ENCODE measurements around the gene SIRT5.

The SIRT5 gene

DNA sequence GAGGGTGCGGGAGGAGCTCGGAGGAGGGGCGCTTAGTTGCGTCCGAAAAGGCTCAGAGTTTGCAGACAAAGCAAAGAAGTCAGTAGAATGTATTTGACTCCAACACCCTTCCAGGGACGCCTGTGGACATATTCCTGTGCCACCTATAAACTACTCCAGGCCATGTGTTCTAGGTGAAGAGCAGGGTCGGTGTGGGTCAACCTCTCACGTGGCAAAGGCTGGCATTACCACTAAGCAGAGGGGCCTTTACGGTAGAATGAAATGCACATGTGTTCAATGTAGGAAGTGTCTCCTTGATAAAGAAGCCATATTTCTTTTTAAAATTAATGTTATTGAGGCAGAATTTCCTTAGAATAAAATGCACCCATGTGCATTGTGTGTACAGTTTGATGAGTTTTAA is 15.4 kb downstream of the SIRT5 start:
- DNase-seq (ENCODE audit: low read depth in 3 of 3): no peak

DNA sequence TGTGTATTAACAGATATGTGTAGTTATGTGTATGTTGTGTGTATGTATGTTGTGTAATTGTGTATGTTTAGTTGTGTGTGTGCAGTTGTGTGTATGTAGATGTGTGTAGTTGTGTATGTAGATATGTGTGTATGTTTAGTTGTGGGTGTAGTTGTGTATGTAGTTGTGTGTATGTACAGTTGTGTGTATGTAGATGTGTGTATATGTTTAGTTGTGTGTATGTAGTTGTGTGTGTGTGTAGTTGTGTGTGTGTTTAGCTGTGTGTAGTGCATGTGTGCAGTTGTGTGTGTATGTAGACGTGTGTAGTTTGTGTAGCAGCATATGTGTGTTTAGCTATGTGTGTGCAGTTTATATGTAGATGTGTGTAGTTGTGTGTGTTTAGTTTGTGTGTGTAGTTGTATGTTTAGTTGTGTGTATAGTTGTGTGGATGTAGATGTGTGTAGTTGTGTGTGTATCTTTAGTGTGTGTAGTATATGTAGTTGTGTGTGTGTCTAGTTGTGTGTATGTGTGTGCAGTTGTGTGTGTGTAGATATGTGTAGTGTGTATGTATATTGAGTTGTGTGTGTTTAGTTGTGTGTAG is 16.3 kb downstream of the SIRT5 start:
- no peak for DNase-seq (ENCODE audit: low read depth in 3 of 3)

GRCh38 chr6:13591205-13591921 is 17.0 kb downstream of the SIRT5 start:
- DNase-seq (ENCODE audit: low read depth in 3 of 3): no peak

DNA sequence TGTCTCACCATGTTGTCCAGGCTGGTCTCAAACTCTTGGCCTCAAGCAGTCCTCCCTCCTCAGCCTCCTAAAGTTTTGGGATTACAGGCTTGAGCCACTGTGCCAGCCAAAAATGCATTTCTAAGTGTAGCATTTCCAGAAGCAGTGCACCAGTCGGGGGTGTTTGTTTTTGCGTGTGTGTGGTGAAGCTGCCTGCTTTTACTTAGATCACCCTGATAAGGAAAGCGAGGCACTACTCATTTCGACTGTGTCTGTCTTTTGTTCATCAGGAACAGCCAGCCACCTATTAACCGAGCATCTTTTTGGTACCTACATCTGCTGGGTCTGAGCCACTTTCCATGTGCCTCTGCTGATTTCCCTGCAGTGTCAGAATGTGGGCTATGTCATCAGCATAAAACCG is 18.7 kb downstream of the SIRT5 start:
- no peak for DNase-seq (ENCODE audit: low read depth in 3 of 3)

GRCh38 chr6:13593720-13594119 is 19.3 kb downstream of the SIRT5 start:
- DNase-seq (ENCODE audit: low read depth in 3 of 3): no peak

- no peak for DNase-seq (ENCODE audit: low read depth in 3 of 3)
These were observed 22.7 kb downstream of the SIRT5 start for GRCh38 chr6:13597073-13597472.

GRCh38 chr6:13600036-13600435 is 25.6 kb downstream of the SIRT5 start:
- DNase-seq (ENCODE audit: low read depth in 3 of 3): no peak

GRCh38 chr6:13604135-13604534 is 29.7 kb downstream of the SIRT5 start:
- no peak for DNase-seq (ENCODE audit: low read depth in 3 of 3)

DNA sequence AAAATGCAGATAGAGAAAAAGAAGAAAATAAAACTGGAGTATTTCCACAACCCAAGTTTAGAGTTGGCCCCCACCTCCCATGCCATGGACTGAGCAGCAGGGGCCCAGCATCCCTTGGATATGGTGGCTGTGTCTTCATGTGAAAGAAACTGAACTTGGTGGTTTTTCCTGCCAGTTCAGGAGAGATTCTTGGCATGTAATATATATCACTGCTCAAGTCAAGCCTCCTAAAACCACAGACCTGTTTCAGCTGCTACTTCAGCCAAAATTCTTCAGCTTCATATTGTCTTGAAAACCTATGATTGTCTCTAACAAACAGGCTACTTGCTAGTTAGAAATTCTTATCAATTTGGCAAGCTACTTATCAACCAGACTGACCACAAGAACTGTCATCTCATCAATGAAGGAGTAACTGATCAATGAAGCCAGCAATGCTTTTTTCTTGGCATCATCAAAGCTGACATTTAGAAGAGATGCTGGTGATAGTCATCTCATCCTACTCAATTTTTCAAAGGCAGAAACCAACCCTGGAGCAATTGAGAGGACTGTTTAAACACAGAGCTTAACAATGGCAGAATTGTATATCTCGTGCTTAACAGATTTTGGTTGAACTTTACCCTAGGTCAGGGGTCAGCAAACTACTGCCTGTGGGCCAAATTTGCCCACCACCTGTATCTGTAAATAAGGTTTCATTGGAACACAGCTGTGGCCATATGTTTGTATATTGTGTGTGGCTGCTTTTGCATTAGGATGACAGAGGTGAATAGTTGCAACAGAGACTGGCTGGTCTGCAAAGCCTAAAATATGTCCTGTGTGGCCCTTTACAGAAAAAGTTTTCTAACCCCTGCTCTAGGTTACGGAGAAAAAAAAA is 30.4 kb downstream of the SIRT5 start:
- no peak for DNase-seq (ENCODE audit: low read depth in 3 of 3)

GRCh38 chr6:13605634-13606033 is 31.2 kb downstream of the SIRT5 start:
- DNase-seq (ENCODE audit: low read depth in 3 of 3): no peak

DNA sequence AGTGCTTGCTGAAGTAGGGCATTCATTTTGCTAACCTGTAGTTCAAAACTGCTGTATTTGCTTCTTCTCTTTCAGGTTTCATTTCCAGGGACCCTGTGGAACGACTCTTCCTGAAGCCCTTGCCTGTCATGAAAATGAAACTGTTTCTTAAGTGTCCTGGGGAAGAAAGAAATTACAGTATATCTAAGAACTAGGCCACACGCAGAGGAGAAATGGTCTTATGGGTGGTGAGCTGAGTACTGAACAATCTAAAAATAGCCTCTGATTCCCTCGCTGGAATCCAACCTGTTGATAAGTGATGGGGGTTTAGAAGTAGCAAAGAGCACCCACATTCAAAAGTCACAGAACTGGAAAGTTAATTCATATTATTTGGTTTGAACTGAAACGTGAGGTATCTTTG is 37.3 kb downstream of the SIRT5 start:
- DNase-seq (ENCODE audit: low read depth in 3 of 3): no peak

GRCh38 chr6:13613029-13613594 is 38.7 kb downstream of the SIRT5 start:
- no peak for DNase-seq (ENCODE audit: low read depth in 3 of 3)

DNA sequence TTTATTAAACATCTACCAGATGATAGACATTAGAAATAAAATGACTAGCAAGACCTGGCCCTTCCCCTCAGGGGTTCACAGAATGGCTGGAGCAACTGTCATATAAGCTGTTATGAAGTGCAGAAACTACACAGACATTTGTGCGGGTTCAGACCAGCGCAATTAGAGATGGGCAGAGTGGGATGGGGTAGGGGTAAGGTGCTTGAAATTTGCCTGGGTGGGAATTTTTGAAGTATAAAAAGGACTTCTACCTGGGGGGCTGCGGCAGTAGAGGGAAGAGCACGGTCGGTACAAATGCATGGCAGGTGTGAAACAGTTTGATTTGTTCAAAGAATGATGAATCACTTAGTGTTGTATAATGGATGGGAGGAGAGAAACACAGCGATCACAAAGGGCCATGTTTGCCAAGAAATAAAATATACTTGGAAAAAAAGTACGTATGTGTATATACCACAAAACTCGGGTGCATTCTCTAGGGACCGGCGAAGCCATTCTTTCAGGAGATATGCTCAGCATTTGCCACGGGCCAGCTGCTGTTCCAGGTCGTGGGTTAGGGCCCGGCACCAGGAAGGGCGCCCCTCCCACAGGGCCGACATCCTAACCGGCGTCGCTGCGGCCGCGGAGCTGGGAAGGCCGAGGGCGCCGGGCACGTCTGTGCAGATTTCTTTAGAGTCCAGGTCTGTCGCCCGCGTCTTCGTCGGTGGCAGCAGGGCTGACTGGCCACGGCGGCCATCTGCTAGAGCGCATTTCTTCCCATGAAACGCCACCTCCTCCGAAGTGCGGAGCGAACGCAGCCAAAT is 39.9 kb downstream of the SIRT5 start:
- peak in 2 of 3 donors; percentile 17 to 21 for DNase-seq (ENCODE audit: low read depth in 3 of 3)

DNA sequence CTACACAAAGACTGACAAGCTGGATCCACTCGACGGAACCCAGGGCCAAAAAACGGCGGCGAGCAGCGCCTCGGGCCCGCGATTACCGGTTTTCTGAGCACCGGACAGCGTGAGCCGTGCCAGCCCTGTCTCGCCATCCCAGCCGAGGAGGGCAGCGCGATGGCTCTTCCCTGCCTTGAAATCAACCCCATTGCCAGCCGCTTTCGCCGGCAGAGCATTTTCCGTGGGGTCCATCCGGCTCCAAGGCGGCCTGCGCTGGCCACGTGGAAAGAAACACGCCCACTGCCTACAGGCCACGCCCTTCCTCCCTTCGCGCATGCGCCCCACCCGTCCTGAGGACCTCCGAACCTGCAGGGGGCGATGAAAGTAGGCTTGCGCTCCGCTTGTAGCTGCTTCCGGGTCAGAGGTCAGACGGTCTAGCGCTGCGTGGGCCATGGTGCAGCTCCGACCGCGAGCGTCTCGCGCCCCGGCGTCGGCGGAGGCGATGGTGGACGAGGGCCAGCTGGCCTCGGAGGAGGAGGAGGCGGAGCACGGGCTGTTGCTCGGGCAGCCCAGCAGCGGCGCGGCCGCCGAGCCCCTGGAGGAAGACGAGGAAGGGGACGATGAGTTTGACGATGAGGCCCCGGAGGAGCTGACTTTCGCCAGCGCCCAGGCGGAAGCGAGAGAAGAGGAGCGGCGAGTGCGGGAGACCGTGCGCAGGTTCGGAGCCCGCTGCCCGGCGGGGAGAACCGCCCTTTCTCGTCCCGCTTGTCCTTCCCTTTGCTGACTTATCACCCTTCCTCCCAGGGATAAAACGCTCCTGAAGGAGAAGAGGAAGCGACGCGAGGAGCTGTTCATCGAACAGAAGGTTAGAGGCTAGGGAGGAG is 40.8 kb downstream of the SIRT5 start, which contains the start of gene NOL7:
NOL7 (plus strand) TSS at position 410 of the 866 bp plus-strand sequence; CDS start at position 434, 24 bp downstream.
- DNase-seq (ENCODE audit: low read depth in 3 of 3): peak; percentile 97 to 99 (median 99)

DNA sequence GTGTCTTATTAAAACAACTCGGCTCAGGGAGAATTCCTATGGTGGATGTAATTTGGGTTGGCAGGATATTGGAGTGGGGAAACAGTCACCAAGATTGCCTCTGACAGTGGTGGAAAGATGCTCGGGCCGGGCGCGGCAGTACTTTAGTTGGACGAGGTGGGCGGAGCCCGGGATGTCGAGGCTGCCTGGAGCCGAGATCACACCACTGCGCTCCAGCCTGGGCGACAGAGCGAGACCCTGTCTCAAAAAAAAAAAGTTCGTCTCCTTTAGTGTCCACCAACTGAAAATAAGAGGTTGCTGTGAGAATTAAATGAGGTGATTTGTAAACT is 41.4 kb downstream of the SIRT5 start:
- peak in 1 of 3 donors; percentile 38 for DNase-seq (ENCODE audit: low read depth in 3 of 3)

DNA sequence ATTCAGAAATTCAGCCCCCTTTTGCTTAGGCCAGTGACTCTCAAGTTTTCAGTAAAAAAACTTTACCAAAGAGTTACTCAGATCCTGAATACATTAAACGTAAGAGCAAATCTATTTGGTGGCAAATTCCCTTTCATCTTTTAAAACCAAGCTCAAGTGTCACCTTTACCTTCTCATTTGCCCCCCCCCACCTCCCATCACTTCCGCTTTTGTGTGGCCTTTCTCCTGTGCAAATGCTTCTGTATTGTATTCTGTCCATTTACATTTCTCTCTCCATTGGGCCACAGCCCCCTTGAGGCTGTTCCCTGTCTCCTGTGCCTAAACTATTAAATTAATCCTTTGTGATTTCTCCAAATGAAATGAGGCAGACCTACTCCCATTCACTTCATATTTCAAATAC is 42.7 kb downstream of the SIRT5 start:
- no peak for DNase-seq (ENCODE audit: low read depth in 3 of 3)

GRCh38 chr6:13624871-13625288 is 50.5 kb downstream of the SIRT5 start:
- no peak for DNase-seq (ENCODE audit: low read depth in 3 of 3)

- no peak for DNase-seq (ENCODE audit: low read depth in 3 of 3)
These were observed 55.2 kb downstream of the SIRT5 start for GRCh38 chr6:13629459-13630116.

GRCh38 chr6:13630499-13630898 is 56.1 kb downstream of the SIRT5 start:
- DNase-seq (ENCODE audit: low read depth in 3 of 3): no peak

- DNase-seq (ENCODE audit: low read depth in 3 of 3): no peak
These were observed 58.9 kb downstream of the SIRT5 start for GRCh38 chr6:13633343-13633742.

Data from stimulated activated CD4-positive, alpha-beta T cell treated with anti-CD3 and anti-CD28 coated beads, TNF-alpha, amount 100 ng/mL, for 48 hours (primary cell).